ENCODE data around the gene COPB2.

DNA sequence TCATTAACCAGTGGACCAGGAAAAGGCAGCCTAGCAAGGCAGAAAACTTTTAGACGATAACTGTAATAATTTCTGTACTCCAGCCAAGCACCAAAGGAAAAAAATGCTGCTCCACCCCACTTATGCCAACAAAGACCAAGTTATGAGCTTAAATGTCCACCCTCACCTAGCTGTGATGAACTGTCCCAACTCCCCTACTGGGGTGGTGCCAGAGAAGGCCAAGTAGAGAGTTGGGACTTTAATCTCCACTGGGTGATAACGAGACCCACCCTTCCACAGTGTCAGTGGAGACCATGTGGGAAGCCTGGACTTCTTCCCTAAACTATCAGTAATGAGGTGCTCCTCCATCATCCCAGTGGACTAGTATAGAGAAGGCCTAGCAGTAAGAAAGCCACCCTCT lies 33.8 kb upstream of the COPB2 start:
- TF ChIP-seq CTCF (IDR thresholded peaks at IDR 0.05) (no peak), EZH2 (IDR thresholded peaks at IDR 0.05; ENCODE audit: borderline replicate concordance, insufficient read depth, low read depth, low read length, poor library complexity, severe bottlenecking) (no peak)

All from B cell (primary cell).